Natural killer cell (primary cell): ENCODE measurements around the gene TGM6. TPM values are rescaled to one million over a fixed set of nuclear protein-coding genes. Genes with fewer than 3 reads are reported as not detected.

Experiments used
- ATAC-seq, 3 donors: fragments of 150-1000 bp in 2 of 3; fragments of 200-7000 bp in 1 of 3; cut with Tn5 transposase; 1 replicate in 1 of 3; 2 replicates in 2 of 3; pipeline ENCODE4 v1.10.0; 2021; ENCODE audit warnings: mild to moderate bottlenecking in 2 of 3, moderate library complexity in 2 of 3
- DNase-seq, 2 donors: peaks; one replicate each; pipeline versions ENCODE4 v3.0.0 to v3.0.0-alpha.2; 2013 to 2021; ENCODE audit warnings: mixed read lengths in 1 of 2
- H3K27ac ChIP-seq: one replicate; pipeline ENCODE4 v1.5.1; 2013; ENCODE audit warnings: mild to moderate bottlenecking, low read length
- H3K27me3 ChIP-seq: one replicate; pipeline ENCODE4 v1.6.1; 2013; ENCODE audit warnings: low read length; ENCODE audit not compliant: control insufficient read depth, insufficient read depth
- H3K36me3 ChIP-seq: one replicate; pipeline ENCODE4 v1.6.1; 2013; ENCODE audit warnings: low read length; ENCODE audit not compliant: control insufficient read depth, insufficient read depth
- H3K4me1 ChIP-seq: one replicate; pipeline ENCODE4 v1.6.1; 2013; ENCODE audit warnings: low read length; ENCODE audit not compliant: control insufficient read depth, insufficient read depth
- H3K4me3 ChIP-seq: one replicate; pipeline ENCODE4 v1.5.1; 2013; ENCODE audit warnings: low read length
- H3K9me3 ChIP-seq: one replicate; pipeline ENCODE4 v1.6.1; 2013; ENCODE audit warnings: low read length; ENCODE audit not compliant: control insufficient read depth, insufficient read depth
- H3K27ac Mint-ChIP-seq, 2 donors: one replicate each; pipeline ENCODE4 v1.8.0; 2022; ENCODE audit warnings: mild to moderate bottlenecking in 2 of 2, mixed read lengths in 2 of 2, moderate library complexity in 1 of 2
- H3K27me3 Mint-ChIP-seq, 2 donors: one replicate each; pipeline ENCODE4 v1.8.0; 2022; ENCODE audit warnings: low read depth in 2 of 2, mixed read lengths in 2 of 2
- H3K36me3 Mint-ChIP-seq: one replicate; pipeline ENCODE4 v1.8.0; 2022; ENCODE audit warnings: mixed read lengths
- H3K4me1 Mint-ChIP-seq, 2 donors: one replicate each; pipeline ENCODE4 v1.8.0; 2022; ENCODE audit warnings: mixed read lengths in 2 of 2
- H3K4me3 Mint-ChIP-seq: one replicate; pipeline ENCODE4 v1.8.0; 2022; ENCODE audit warnings: mild to moderate bottlenecking, moderate library complexity, mixed read lengths
- H3K9me3 Mint-ChIP-seq, 2 donors: one replicate each; pipeline ENCODE4 v1.8.0; 2022; ENCODE audit warnings: mixed read lengths in 2 of 2
- CTCF ChIP-seq: fragments of 200-600 bp; IDR thresholded peaks from one replicate; pipeline ENCODE4 v1.8.0; 2022; ENCODE audit warnings: antibody characterized with exemption
- WGBS: methylation state at CpG from one replicate; pipeline ENCODE4 v1.1.7; 2013; ENCODE audit warnings: missing lambda C conversion rate; ENCODE audit not compliant: insufficient coverage; 5-methylcytosine and 5-hydroxymethylcytosine counted together
- intact Hi-C: fragments of 100-400 bp; cut with micrococcal nuclease; formaldehyde crosslinking; loops from one replicate; pipeline ENCODE4 v1.14.2; 2022
- total RNA-seq, 4 donors: library from RNA; stranded (reverse); fragments of 120-200 nt in 1 of 4; gene quantifications; one replicate each; pipeline versions ENCODE4 v1.2.3 to v1.2.4, GENCODE V29; 2013 to 2022

TGM6 gene
- total RNA-seq, 3 donors from 2014 or later (not counting 1 experiment from before 2014, with no cell fraction given): not detected

GRCh38 chr20:2368621-2369020 lies 12.1 kb upstream of the TGM6 start:
- no peak for TF ChIP-seq CTCF
- 69% methylated on average over 1 of the region's 1 CpG for WGBS
- Mint-ChIP-seq H3K36me3 (no peaks in the 10 kb centered on the region), H3K4me1 (no peaks in the 10 kb centered on the region), H3K9me3 (no peaks in the 10 kb centered on the region), H3K27ac (no peak overlapping the region), H3K27me3 (peaks cover 36 to 68% of the 10 kb centered on the region in 2 donors), H3K4me3 (no peak overlapping the region)
- Histone ChIP-seq H3K36me3 (no peaks in the 10 kb centered on the region), H3K4me1 (no peaks in the 10 kb centered on the region), H3K4me3 (no peak overlapping the region), H3K27ac (no peak overlapping the region), H3K9me3 (no peaks in the 10 kb centered on the region), H3K27me3 (peaks cover 7% of the 10 kb centered on the region)
- no peak for ATAC-seq
- intact Hi-C loops: no loop called here
- no peak for DNase-seq

- no peaks in the 10 kb centered on the region for H3K36me3 Mint-ChIP-seq
- H3K4me3 Mint-ChIP-seq: no peak overlapping the region
- no peaks in the 10 kb centered on the region for H3K9me3 Mint-ChIP-seq
- no peak overlapping the region for H3K27ac Mint-ChIP-seq
- no peaks in the 10 kb centered on the region for H3K36me3 ChIP-seq
- ATAC-seq (no peak), DNase-seq (no peak)
- intact Hi-C loops: no loop called here
- H3K27ac ChIP-seq: no peak overlapping the region
- H3K4me1 Mint-ChIP-seq: no peaks in the 10 kb centered on the region
- no peaks in the 10 kb centered on the region for H3K4me1 ChIP-seq
- H3K4me3 ChIP-seq: no peak overlapping the region
- peaks cover 33 to 58% of the 10 kb centered on the region in 2 donors for H3K27me3 Mint-ChIP-seq
- H3K27me3 ChIP-seq: peaks cover 5% of the 10 kb centered on the region
- H3K9me3 ChIP-seq: no peaks in the 10 kb centered on the region
- TF ChIP-seq CTCF: no peak
Measured at GRCh38 chr20:2373098-2373497, 7.6 kb upstream of the TGM6 start.

- Mint-ChIP-seq H3K4me3 (no peak overlapping the region), H3K27me3 (peaks cover 20 to 43% of the 10 kb centered on the region in 2 donors), H3K4me1 (peaks cover 0 to 6% of the 10 kb centered on the region in 2 donors), H3K36me3 (no peaks in the 10 kb centered on the region), H3K27ac (no peak overlapping the region), H3K9me3 (no peaks in the 10 kb centered on the region)
- DNase-seq (no peak), ATAC-seq (no peak)
- no peak overlapping the region for H3K4me3 ChIP-seq
- H3K27me3 ChIP-seq: peaks cover 5% of the 10 kb centered on the region
- H3K9me3 ChIP-seq: no peaks in the 10 kb centered on the region
- no peaks in the 10 kb centered on the region for H3K36me3 ChIP-seq
- no peak overlapping the region for H3K27ac ChIP-seq
- H3K4me1 ChIP-seq: peaks cover 9% of the 10 kb centered on the region
- WGBS: 83% methylated on average over 9 of the region's 9 CpGs
- intact Hi-C loops: no loop called here
- TF ChIP-seq CTCF: no peak
Measured at GRCh38 chr20:2374346-2375125, 6.2 kb upstream of the TGM6 start.

GRCh38 chr20:2378893-2379292 lies 1.8 kb upstream of the TGM6 start:
- 94% methylated on average over 7 of the region's 7 CpGs for WGBS
- Histone ChIP-seq H3K9me3 (no peaks in the 10 kb centered on the region), H3K36me3 (no peaks in the 10 kb centered on the region), H3K27me3 (no peaks in the 10 kb centered on the region), H3K4me1 (peaks cover 13% of the 10 kb centered on the region), H3K27ac (no peak overlapping the region), H3K4me3 (no peak overlapping the region)
- Mint-ChIP-seq H3K4me3 (no peak overlapping the region), H3K27me3 (peaks cover 13 to 20% of the 10 kb centered on the region in 2 donors), H3K27ac (no peak overlapping the region), H3K4me1 (peaks cover 0 to 12% of the 10 kb centered on the region in 2 donors), H3K9me3 (no peaks in the 10 kb centered on the region), H3K36me3 (no peaks in the 10 kb centered on the region)
- intact Hi-C loops: no loop called here
- ATAC-seq: no peak
- TF ChIP-seq CTCF: no peak
- DNase-seq: no peak
